ENCODE data around the gene ADAMTS12. TPM values are rescaled to one million over a fixed set of nuclear protein-coding genes. Genes with fewer than 3 reads are reported as not detected.

ADAMTS12 gene
- total RNA-seq, 1 experiment from 2014 or later: 0.05 TPM

- intact Hi-C loops (cut with micrococcal nuclease): no loop called here
- BruUV-seq (replicated peaks): no TSS peak
These were observed 3.2 kb downstream of the ADAMTS12 start for GRCh38 chr5:33888587-33888986.

GRCh38 chr5:33887268-33887667 lies 4.5 kb downstream of the ADAMTS12 start:
- ATAC-seq: no peak
- Histone ChIP-seq H3K27ac (ENCODE audit: low read depth, low read length) (no peak overlapping the region), H3K4me1 (ENCODE audit: control insufficient read depth in 1 of 2, insufficient read depth in 2 of 2, low read length in 2 of 2) (no peaks in the 10 kb centered on the region), H3K9me2 (ENCODE audit: insufficient read depth) (no peaks in the 10 kb centered on the region), H4K20me1 (ENCODE audit: insufficient read depth) (no peaks in the 10 kb centered on the region), H3K9ac (ENCODE audit: low read length) (no peak overlapping the region), H3K9me3 (ENCODE audit: control insufficient read depth in 1 of 2, insufficient read depth in 1 of 2, low read depth in 1 of 2, low read length in 2 of 2) (no peaks in the 10 kb centered on the region), H3K4me2 (ENCODE audit: low read length) (no peak overlapping the region), H2AFZ (ENCODE audit: low read depth, low read length, poor library complexity, severe bottlenecking) (no peak overlapping the region), H3K27me3 (ENCODE audit: insufficient read depth, low read length) (peaks cover 62% of the 10 kb centered on the region), H3K79me2 (ENCODE audit: insufficient read depth, low read length) (no peaks in the 10 kb centered on the region), H3K4me3 (replicated peaks in 1 of 2; ENCODE audit: low read depth in 1 of 2, low read length in 2 of 2) (no peak overlapping the region), H3K36me3 (ENCODE audit: control insufficient read depth in 1 of 2, insufficient read depth in 2 of 2, low read length in 2 of 2) (no peaks in the 10 kb centered on the region)
- RAD21 ChIA-PET (ENCODE audit: low non-redundant PET in 1 of 2, low total read pairs in 2 of 2, uncharacterized antibody in 2 of 2, unreplicated experiment in 2 of 2): no interaction called here
- intact Hi-C loops (cut with micrococcal nuclease): no loop called here
- CTCF ChIA-PET: no interaction called here
- BruUV-seq (replicated peaks): no TSS peak
- POLR2A ChIA-PET: no interaction called here
- no peak for DNase-seq (ENCODE audit: low read depth, low spot score)
- TF ChIP-seq POLR2AphosphoS5 (IDR thresholded peaks at IDR 0.05; ENCODE audit: low read depth, low read length) (no peak), ZBTB33 (IDR thresholded peaks at IDR 0.05; ENCODE audit: extremely low read depth, insufficient replicate concordance, low read length) (no peak), EGR1 (IDR thresholded peaks at IDR 0.05; ENCODE audit: low read depth) (no peak)

More at GRCh38 chr5:33888587-33888986, 3.2 kb downstream of the ADAMTS12 start:
- ATAC-seq: no peak
- no peak overlapping the region for H3K27ac ChIP-seq (ENCODE audit: low read depth, low read length)
- no peaks in the 10 kb centered on the region for H3K4me1 ChIP-seq (ENCODE audit: control insufficient read depth in 1 of 2, insufficient read depth in 2 of 2, low read length in 2 of 2)
- ChIA-PET CTCF (no interaction called here), RAD21 (ENCODE audit: low non-redundant PET in 1 of 2, low total read pairs in 2 of 2, uncharacterized antibody in 2 of 2, unreplicated experiment in 2 of 2) (no interaction called here), POLR2A (no interaction called here)
- no peak for TF ChIP-seq EZH2phosphoT487 (IDR thresholded peaks at IDR 0.05; ENCODE audit: borderline replicate concordance)
- TF ChIP-seq SP1 (IDR thresholded peaks at IDR 0.05; ENCODE audit: low read depth): no peak
- TF ChIP-seq ELF1 (IDR thresholded peaks at IDR 0.05; ENCODE audit: borderline replicate concordance, low read depth): no peak
- TF ChIP-seq ZFX (IDR thresholded peaks at IDR 0.05): no peak
- TF ChIP-seq RAD21 (IDR thresholded peaks at IDR 0.05; ENCODE audit: low read depth): no peak
- no peak for TF ChIP-seq FOSL1 (IDR thresholded peaks at IDR 0.05; ENCODE audit: low read depth)
- no peak for TF ChIP-seq EZH2 (IDR thresholded peaks at IDR 0.05)
- no peak for TF ChIP-seq ZNF274 (IDR thresholded peaks at IDR 0.05; ENCODE audit: low read depth, low read length)
- TF ChIP-seq CEBPB (IDR thresholded peaks at IDR 0.05; ENCODE audit: low read depth): no peak
- no peak for TF ChIP-seq YY1 (IDR thresholded peaks at IDR 0.05; ENCODE audit: extremely low read depth, insufficient replicate concordance, low read depth, low read length)
- no peak for TF ChIP-seq MAX (IDR thresholded peaks at IDR 0.05)
- no peak for TF ChIP-seq EGR1 (IDR thresholded peaks at IDR 0.05; ENCODE audit: low read depth)
- no peak overlapping the region for H3K4me3 ChIP-seq (replicated peaks in 1 of 2; ENCODE audit: low read depth in 1 of 2, low read length in 2 of 2)
- DNase-seq (ENCODE audit: low read depth, low spot score): no peak
- H4K20me1 ChIP-seq (ENCODE audit: insufficient read depth): no peaks in the 10 kb centered on the region
- H2AFZ ChIP-seq (ENCODE audit: low read depth, low read length, poor library complexity, severe bottlenecking): no peak overlapping the region
- no peak overlapping the region for H3K9ac ChIP-seq (ENCODE audit: low read length)
- H3K36me3 ChIP-seq (ENCODE audit: control insufficient read depth in 1 of 2, insufficient read depth in 2 of 2, low read length in 2 of 2): no peaks in the 10 kb centered on the region
- H3K4me2 ChIP-seq (ENCODE audit: low read length): no peak overlapping the region
- no peaks in the 10 kb centered on the region for H3K9me2 ChIP-seq (ENCODE audit: insufficient read depth)
- H3K79me2 ChIP-seq (ENCODE audit: insufficient read depth, low read length): no peaks in the 10 kb centered on the region
- H3K27me3 ChIP-seq (ENCODE audit: insufficient read depth, low read length): peaks cover 59% of the 10 kb centered on the region
- H3K9me3 ChIP-seq (ENCODE audit: control insufficient read depth in 1 of 2, insufficient read depth in 1 of 2, low read depth in 1 of 2, low read length in 2 of 2): no peaks in the 10 kb centered on the region

Data from HCT116 (cell line).